Transverse colon (tissue), 4 donors: ENCODE measurements around the gene ABCA4. TPM values are rescaled to one million over a fixed set of nuclear protein-coding genes. Genes with fewer than 3 reads are reported as not detected.

Experiments
- DNase-seq: peaks from one replicate; pipeline ENCODE4 v3.0.0-alpha.2; 2019
- H3K27ac ChIP-seq, 4 donors: fragments of 200-600 bp; sonication (generic); 2 replicates each; pipeline ENCODE4 v1.5.1; 2016 to 2018; ENCODE audit warnings: inconsistent platforms in 4 of 4
- H3K27me3 ChIP-seq: fragments of 200-600 bp; sonication (generic); 2 replicates; pipeline ENCODE4 v1.5.1; 2017; ENCODE audit warnings: inconsistent platforms
- H3K36me3 ChIP-seq, 4 donors: fragments of 200-600 bp; sonication (generic); 2 replicates each; pipeline ENCODE4 v1.5.1; 2017 to 2019; ENCODE audit warnings: inconsistent platforms in 4 of 4
- H3K4me1 ChIP-seq, 4 donors: fragments of 200-600 bp; sonication (generic); 2 replicates each; pipeline ENCODE4 v1.5.1; 2017 to 2020; ENCODE audit warnings: inconsistent platforms in 4 of 4
- H3K4me3 ChIP-seq, 4 donors: fragments of 200-600 bp; sonication (generic); 1 replicate in 1 of 4; 2 replicates in 3 of 4; pipeline versions ENCODE4 v1.5.1 to v1.6.1; 2017 to 2019; ENCODE audit warnings: inconsistent platforms in 4 of 4
- H3K9me3 ChIP-seq, 2 donors: fragments of 200-600 bp; sonication (generic); 2 replicates each; pipeline ENCODE4 v1.5.1; 2017 to 2019; ENCODE audit warnings: inconsistent platforms in 2 of 2
- CTCF ChIP-seq, 5 experiments: fragments of 200-600 bp in 3 of 5; fragments of 450-650 bp in 2 of 5; sonication (generic) in 3 of 5; IDR thresholded peaks; 1 replicate in 2 of 5; 2 replicates in 3 of 5; pipeline ENCODE4 v1.5.1; 2016 to 2017; ENCODE audit warnings: antibody characterized with exemption in 5 of 5, inconsistent platforms in 3 of 5, mild to moderate bottlenecking in 2 of 5, moderate library complexity in 1 of 5
- EP300 ChIP-seq: sonication (generic); formaldehyde crosslinking; IDR thresholded peaks from one replicate; pipeline ENCODE4 v1.6.1; 2017; ENCODE audit warnings: antibody characterized with exemption, low read depth
- POLR2A ChIP-seq: fragments of 450-650 bp; IDR thresholded peaks from one replicate; pipeline ENCODE4 v1.6.1; 2016; ENCODE audit warnings: antibody characterized with exemption, mild to moderate bottlenecking, moderate library complexity
- POLR2AphosphoS5 ChIP-seq, 3 donors: sonication (generic); formaldehyde crosslinking; IDR thresholded peaks; one replicate each; pipeline ENCODE4 v1.6.1; 2016; ENCODE audit warnings: antibody characterized with exemption in 3 of 3
- WGBS, 2 donors: methylation state at CpG; one replicate each; pipeline ENCODE4 v1.1.5; 2018; ENCODE audit warnings: low coverage in 1 of 2; 5-methylcytosine and 5-hydroxymethylcytosine counted together
- in situ Hi-C, 4 donors: fragments of 200-750 bp; cut with MboI; loops; one replicate each; pipeline versions ENCODE4 v1.15.0 to v1.15.1; 2017; ENCODE audit warnings: low sequenced_read_pairs in 3 of 4, low pct_ligation_motif_present in 1 of 4, low pct_unique_long_range_greater_than_20kb in 1 of 4
- intact Hi-C: fragments of 100-400 bp; cut with DNase I; formaldehyde crosslinking; loops from one replicate; pipeline ENCODE4 v1.15.1; 2023; ENCODE audit warnings: low total_unique reads
- total RNA-seq, 4 donors: library from RNA; depleted of rRNA; stranded (reverse); fragments of >200 nt; gene quantifications; one replicate each; pipeline ENCODE4 v1.1.0, GENCODE V29; 2016

The ABCA4 gene
- total RNA-seq, 4 donors from 2014 or later: 0.16 to 0.55 TPM; not detected in 2

- Histone ChIP-seq H3K36me3 (no peaks in the 10 kb centered on the region), H3K4me3 (no peak overlapping the region), H3K27me3 (no peaks in the 10 kb centered on the region), H3K9me3 (no peaks in the 10 kb centered on the region), H3K4me1 (no peaks in the 10 kb centered on the region), H3K27ac (no peak overlapping the region)
- WGBS, 2 donors: 84 to 92% methylated on average over 2 to 6 of the region's 6 CpGs
- intact Hi-C loops: no loop called here
- no peak for DNase-seq
- TF ChIP-seq EP300 (no peak), POLR2A (no peak), CTCF (IDR thresholded peaks at IDR 0.05) (no peak), POLR2AphosphoS5 (IDR thresholded peaks at IDR 0.05) (no peak)
- in situ Hi-C loops: no loop called here
Observed at GRCh38 chr1:94084547-94084946, 36.4 kb downstream of the ABCA4 start.

- Histone ChIP-seq H3K9me3 (no peaks in the 10 kb centered on the region), H3K27me3 (no peaks in the 10 kb centered on the region), H3K4me3 (no peak overlapping the region), H3K36me3 (no peaks in the 10 kb centered on the region), H3K27ac (no peak overlapping the region), H3K4me1 (no peaks in the 10 kb centered on the region)
- intact Hi-C loops: no loop called here
- no peak for TF ChIP-seq EP300
- no peak for TF ChIP-seq POLR2AphosphoS5 (IDR thresholded peaks at IDR 0.05)
- TF ChIP-seq CTCF (IDR thresholded peaks at IDR 0.05): no peak
- TF ChIP-seq POLR2A: no peak
- in situ Hi-C loops: no loop called here
- no peak for DNase-seq
Observed at GRCh38 chr1:94084085-94084484, 36.9 kb downstream of the ABCA4 start.

GRCh38 chr1:94083681-94084080, 37.3 kb downstream of the ABCA4 start:
- DNase-seq: no peak
- Histone ChIP-seq H3K36me3 (no peaks in the 10 kb centered on the region), H3K9me3 (no peaks in the 10 kb centered on the region), H3K27me3 (no peaks in the 10 kb centered on the region), H3K4me3 (no peak overlapping the region), H3K4me1 (no peaks in the 10 kb centered on the region), H3K27ac (no peak overlapping the region)
- 19 to 32% methylated on average over 3 to 4 of the region's 4 CpGs for WGBS, 2 donors
- intact Hi-C loops (no loop called here), in situ Hi-C loops (no loop called here)
- TF ChIP-seq POLR2A: no peak
- TF ChIP-seq POLR2AphosphoS5 (IDR thresholded peaks at IDR 0.05): no peak
- no peak for TF ChIP-seq CTCF (IDR thresholded peaks at IDR 0.05)

GRCh38 chr1:94081566-94082344, 39.2 kb downstream of the ABCA4 start:
- no peak for DNase-seq
- TF ChIP-seq POLR2AphosphoS5 (IDR thresholded peaks at IDR 0.05) (no peak), EP300 (no peak), CTCF (IDR thresholded peaks at IDR 0.05) (no peak), POLR2A (no peak)
- no peak overlapping the region for H3K4me3 ChIP-seq
- no peaks in the 10 kb centered on the region for H3K27me3 ChIP-seq
- 78 to 84% methylated on average over 5 to 7 of the region's 7 CpGs for WGBS, 2 donors
- H3K27ac ChIP-seq: no peak overlapping the region
- intact Hi-C loops: no loop called here
- H3K9me3 ChIP-seq: no peaks in the 10 kb centered on the region
- H3K36me3 ChIP-seq: no peaks in the 10 kb centered on the region
- in situ Hi-C loops: no loop called here
- H3K4me1 ChIP-seq: no peaks in the 10 kb centered on the region
